Endothelial cell of umbilical vein (primary cell): ENCODE data around the gene SNCB.

Source experiments
- CTCF ChIP-seq, 2 donors: IDR thresholded peaks; 1 replicate in 1 of 2; 2 replicates in 1 of 2; pipeline ENCODE4 v1.5.1; 2011; ENCODE audit warnings: low read length in 2 of 2, mild to moderate bottlenecking in 2 of 2, moderate library complexity in 2 of 2, control low read depth in 1 of 2, inconsistent platforms in 1 of 2, low read depth in 1 of 2; ENCODE audit not compliant: insufficient read depth in 1 of 2; ENCODE audit errors: extremely low read depth in 1 of 2
- EZH2 ChIP-seq: IDR thresholded peaks from 2 replicates; pipeline ENCODE4 v1.6.1; 2012; ENCODE audit warnings: borderline replicate concordance, low read depth, mild to moderate bottlenecking, moderate library complexity, low read length, inconsistent platforms; ENCODE audit not compliant: severe bottlenecking
- JUN ChIP-seq: IDR thresholded peaks from 2 replicates; pipeline ENCODE4 v1.6.1; 2011; ENCODE audit warnings: borderline replicate concordance, low read depth; ENCODE audit not compliant: insufficient read length, insufficient read depth
- MAX ChIP-seq: IDR thresholded peaks from 2 replicates; pipeline ENCODE4 v1.6.1; 2011; ENCODE audit not compliant: insufficient read depth, insufficient read length
- POLR2A ChIP-seq: IDR thresholded peaks from 2 replicates; pipeline ENCODE4 v1.6.1; 2012; ENCODE audit warnings: low read depth, mild to moderate bottlenecking, control low read depth, low read length

- TF ChIP-seq POLR2A = no peak
- peak in 1 of 2 donors; percentile 3 for TF ChIP-seq CTCF (IDR thresholded peaks at IDR 0.05; ENCODE audit: extremely low read depth in 1 of 2, insufficient read depth in 1 of 2, low read depth in 1 of 2, low read length in 2 of 2)
- TF ChIP-seq JUN = no peak
- peak; percentile 94 for TF ChIP-seq EZH2
- TF ChIP-seq MAX = no peak
Observed at GRCh38 chr5:176619569-176620332, 10.6 kb downstream of the SNCB start.
